Spleen (tissue), 7 donors: Measurements from ENCODE around the gene GPR176.

ENCODE experiments used
- CTCF ChIP-seq, 11 experiments: fragments of 200-600 bp in 7 of 11; fragments of 450-650 bp in 4 of 11; sonication (generic) in 4 of 11; IDR thresholded peaks in 8 of 11; conservative IDR thresholded peaks in 3 of 11; 1 replicate in 7 of 11; 2 replicates in 4 of 11; pipeline versions ENCODE4 v1.4.0 to v1.8.0; 2016 to 2021; ENCODE audit warnings: antibody characterized with exemption in 11 of 11, inconsistent platforms in 4 of 11, mild to moderate bottlenecking in 1 of 11
- POLR2AphosphoS5 ChIP-seq, 3 donors: sonication (generic); formaldehyde crosslinking; IDR thresholded peaks; one replicate each; pipeline ENCODE4 v1.5.1; 2017; ENCODE audit warnings: antibody characterized with exemption in 3 of 3
- donor health status: DM: no; HTN: no; CAD: no; lungs with moderate emphysema.
- donor health status: DM: no; HTN: no; CAD: no.
- donor health status: DM: no; HTN: no; CAD: no.

GRCh38 chr15:39886418-39886817 is 33.6 kb downstream of the GPR176 start:
- TF ChIP-seq CTCF (IDR thresholded peaks at IDR 0.05 in 8 of 11, conservative IDR thresholded peaks at IDR 0.05 in 3 of 11) (no peak), POLR2AphosphoS5 (IDR thresholded peaks at IDR 0.05) (no peak)
